GM21367 (cell line): Measurements from ENCODE around the gene UGCG.
A peak's percentile ranks its signal among the peaks of the same experiment; 100 is the strongest.
"Not testable (repeated sequence)": the region's sequence is repeated elsewhere in the genome, so short reads cannot be mapped to it uniquely, and the experiment has no call there.

Source experiments
- ATAC-seq: cut with Tn5 transposase; IDR thresholded peaks from one replicate; pipeline ENCODE4 v1.9.1; 2021; ENCODE audit not compliant: unreplicated experiment

UGCG gene

DNA sequence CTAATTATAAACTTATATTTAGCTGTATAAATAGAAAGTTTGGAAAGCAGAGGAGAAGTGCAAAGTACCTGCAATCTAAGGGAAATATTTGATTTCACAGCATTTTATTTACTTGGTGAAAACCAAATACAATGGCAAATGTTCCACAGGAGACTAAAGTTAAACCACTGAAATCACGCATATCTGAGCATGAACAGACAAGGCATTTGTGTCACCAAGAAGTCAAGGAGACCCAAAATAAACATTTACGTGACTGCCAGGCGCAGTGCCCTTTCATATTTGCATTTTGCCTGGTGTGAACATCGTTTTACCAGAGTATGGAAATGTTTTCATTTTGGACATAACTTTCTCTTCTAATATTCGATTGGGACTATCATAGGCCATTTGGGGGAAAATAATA lies 20.6 kb downstream of the UGCG start:
- no peak for ATAC-seq

DNA sequence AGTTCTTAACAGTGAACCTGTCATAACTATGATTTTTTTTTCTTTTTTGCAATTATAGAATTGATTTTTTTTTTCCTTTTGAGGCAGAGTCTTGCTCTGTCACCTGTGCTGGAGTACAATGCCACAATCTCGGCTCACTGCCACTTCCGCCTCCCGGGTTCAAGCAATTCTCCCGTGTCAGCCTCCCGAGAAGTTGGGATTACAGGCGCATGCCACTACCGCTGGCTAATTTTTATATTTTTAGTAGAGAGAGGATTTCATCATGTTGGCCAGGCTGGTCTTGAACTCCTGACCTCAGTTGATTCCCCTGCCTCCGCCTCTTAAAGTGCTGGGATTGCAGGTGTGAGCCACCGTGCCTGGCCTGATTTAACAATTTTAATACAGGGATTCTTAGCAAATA lies 21.4 kb downstream of the UGCG start:
- ATAC-seq, result no peak

DNA sequence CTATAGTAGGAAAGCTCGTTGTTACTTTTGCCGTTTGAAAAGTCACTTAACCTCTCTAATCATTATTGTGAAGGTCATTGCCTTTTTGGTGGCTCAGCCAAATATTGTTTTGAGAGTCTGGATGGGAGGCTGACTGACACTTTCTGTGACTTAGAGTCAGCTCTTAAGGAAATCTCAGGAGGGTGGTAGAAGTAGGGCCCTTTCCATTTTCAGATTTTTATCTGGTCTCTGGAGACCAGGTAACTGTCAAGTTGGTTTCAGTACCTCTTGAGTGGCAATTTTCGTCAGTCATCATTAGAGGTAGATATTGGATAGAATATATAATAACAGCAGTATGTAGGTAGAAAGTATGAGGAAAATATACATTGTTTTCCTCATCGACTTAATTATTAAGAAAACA lies 23.3 kb downstream of the UGCG start:
- no peak for ATAC-seq

DNA sequence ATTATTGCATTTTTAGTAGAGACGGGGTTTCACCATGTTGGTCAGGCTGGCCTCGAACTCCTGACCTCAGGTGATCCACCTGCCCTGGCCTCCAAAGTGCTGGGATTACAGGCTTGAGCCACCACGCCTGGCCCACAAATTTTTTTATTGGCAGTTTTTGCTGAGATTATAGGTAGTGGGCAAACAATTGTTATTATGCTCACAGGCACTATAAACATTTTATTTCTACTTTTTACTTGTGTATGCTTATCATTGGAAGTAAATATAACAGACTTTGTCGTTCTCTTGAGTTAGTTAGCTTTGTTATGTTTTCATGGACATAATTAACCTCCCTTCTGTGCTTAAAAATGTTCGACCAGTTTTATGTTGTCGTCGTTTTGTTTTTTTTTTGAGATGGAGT lies 23.9 kb downstream of the UGCG start:
- no peak for ATAC-seq

DNA sequence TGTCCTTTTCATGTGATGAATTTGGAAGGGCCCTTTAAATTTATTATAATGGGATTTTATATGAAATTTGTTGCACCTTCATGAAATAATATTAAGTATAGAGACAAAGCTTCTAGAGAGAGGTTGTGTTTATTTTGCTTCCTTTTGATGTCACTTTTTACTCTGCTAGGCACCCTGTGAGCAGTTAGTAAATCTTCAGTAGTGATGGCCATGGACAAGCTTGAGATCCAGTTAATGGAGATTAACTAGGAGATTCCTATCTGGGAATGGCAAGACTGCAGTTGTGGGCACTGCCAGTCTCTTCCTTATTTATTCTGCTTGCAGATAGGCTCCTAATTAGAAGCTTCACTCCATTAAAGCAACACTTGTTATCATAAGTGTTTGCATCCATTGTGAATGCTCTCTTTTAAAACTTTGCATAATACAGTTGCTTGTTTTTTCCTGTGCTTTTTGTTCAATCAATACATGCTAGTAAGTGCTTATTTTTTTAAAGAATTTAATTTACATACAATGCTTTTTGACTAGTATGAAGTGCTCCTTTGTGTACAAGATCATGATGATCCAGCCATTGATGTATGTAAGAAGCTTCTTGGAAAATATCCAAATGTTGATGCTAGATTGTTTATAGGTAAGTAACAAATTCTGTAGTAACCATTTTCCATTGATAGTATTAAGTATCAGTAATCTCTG lies 25.9 kb downstream of the UGCG start:
- ATAC-seq, result no peak

DNA sequence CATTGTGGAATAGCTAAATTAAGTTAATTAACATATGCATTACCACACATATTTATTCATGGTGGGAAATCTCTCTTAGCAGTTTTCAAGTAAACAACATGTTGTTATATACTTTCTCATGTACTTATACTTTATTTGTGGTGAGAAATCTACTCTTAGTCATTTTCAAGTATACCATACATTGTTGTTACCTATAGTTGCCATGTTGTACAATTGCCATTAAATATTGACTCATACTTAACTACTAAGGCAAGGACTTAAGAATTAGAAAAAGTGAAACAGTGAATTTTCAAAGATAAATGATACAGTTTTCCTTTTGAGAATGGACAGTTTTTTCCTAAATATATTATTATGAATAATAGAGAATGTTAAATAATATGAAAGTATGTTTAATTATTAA lies 27.7 kb downstream of the UGCG start:
- no peak for ATAC-seq

DNA sequence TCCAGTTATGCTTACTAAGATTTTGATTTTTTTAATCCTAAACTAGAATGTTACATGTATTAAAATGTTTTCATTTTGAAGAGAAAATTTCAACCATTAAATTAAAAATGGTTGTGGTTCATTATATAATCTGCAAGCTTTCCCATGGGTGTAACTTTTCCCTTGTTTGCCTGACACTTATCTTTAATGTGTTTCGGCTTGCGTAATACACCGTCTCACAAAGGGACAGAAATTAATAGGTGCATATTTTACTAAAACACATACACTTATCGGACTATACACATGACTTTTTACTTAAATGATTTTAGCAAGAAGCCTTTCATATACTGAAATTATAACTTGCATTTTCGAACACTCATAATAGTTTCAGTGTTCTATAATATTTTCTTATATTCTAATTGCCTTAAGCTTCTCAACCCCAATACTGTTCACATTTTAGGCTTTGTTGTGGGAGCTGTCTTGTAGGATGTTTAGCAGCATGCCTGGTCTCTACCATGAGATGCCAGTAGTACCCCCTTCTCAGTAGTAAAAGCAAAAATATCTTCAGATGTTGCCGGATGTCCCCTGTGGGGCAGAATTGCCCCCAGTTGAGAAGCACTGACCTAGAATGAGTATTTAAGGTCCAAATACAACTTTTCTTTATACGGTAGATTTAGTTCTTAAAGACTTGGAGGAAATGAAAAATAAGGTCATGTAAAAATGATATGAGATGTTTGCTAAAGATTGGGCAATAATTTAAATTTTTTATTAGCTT lies 28.6 kb downstream of the UGCG start:
- no peak for ATAC-seq

DNA sequence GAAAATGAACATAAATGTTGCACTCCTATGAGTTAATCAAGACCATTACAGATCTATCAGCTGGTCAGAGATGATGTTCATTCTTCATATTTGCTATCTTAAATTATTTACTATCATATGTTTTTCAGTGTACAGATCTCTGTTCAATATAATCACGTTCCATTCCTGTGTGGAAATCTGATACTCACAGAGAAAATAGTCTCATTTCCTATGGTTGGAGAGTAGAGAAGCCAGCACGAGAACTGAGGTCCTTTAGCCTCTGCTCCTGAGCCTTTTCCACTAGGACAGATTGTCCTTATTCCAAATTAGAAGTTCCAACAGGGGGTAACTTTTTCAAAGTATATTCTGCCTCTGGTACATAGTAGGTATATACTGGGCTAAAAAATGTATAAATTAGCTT lies 29.2 kb downstream of the UGCG start:
- ATAC-seq, result no peak

DNA sequence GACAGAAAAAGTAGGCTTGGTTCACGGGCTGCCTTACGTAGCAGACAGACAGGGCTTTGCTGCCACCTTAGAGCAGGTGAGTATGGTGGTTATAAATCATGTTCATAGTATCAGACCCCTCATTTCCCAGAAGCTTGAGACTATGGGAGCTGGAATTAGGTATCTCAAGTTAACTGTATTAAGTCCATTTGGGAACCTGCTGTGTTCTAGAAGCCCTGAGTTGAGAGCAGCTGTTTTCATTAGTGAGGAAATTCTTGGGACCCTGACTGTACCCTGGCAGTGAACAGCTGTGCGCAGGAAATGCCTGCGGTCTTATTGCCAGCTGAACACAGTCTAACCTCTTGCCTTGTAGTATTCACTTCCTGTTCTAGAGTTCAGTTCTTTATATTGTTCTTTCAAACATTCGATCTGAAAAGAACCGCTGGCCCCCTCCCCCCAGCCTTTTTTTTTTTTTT lies 29.8 kb downstream of the UGCG start:
- peak; percentile 99 for ATAC-seq

DNA sequence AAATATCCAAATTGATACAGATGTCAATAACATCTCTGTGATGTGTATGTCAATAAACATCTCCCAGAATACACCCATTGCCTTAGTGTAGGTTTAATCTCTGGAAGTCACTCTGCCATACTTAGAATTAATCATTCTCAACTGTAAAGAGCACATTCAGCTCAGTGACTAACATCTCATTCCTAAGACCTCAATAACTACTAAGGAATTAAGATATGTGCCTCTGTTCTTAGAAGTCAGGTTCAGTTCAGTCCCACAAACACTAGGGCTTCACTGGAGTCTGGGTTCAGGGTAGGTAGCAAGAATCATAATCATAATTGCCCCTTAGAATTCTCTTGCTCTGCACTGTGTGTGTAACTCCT lies 31.7 kb downstream of the UGCG start:
- ATAC-seq, result no peak

DNA sequence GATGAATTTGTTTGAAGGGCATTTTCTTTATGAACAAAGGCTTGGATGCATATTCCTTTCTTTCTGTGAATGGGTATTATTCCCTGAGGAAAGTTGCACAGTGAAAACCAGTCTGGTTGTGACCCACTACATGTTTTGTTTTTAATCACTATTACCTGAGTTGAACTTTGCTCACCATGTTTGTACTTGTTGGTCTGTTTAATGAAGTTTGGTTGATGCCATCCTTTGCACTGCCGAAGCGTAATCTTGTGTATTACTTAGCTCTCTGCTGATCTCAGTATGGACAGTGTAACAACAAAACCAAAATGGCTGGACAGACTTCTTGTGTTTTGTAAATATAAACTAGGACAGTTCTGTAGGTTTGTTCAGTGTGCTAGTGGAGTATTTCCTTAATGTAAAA lies 38.1 kb downstream of the UGCG start:
- no peak for ATAC-seq

DNA sequence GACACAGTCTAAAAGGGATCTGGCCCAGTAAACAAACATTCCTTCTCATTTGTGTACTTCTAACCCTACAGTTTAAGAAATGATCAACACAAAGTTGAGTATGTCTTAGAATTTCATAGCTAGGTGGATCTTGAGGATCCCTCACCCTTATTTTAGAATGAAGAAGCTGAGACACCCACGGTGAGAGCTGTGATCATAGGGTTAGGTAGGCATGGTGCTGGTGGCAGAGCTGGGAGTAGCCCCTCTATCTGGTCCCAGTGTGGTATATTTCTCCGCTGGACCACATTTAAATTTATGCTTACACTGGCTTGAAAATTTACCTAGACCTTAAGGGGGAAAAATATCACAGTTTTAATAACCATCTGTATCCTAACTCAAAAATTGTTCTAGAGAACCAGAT lies 39.8 kb downstream of the UGCG start:
- ATAC-seq, result no peak

DNA sequence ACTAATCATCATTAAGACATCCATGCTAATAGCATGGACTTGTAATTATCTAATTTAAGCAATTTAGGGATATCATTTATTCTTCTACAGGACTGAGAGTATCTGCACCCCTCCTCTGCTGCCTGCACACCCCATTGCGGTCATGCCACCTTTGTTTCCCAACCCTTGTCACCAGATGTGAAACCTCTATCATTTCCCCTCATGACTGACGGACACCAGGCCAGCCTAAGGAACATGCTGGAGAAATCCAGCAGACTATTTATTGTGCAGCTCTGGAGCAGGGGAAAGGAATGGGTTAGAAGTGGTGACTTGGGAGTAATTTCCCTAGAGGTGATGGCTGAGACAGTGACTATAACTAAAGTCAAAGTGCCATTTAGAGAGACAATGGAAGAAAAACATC lies 40.7 kb downstream of the UGCG start:
- no peak for ATAC-seq

DNA sequence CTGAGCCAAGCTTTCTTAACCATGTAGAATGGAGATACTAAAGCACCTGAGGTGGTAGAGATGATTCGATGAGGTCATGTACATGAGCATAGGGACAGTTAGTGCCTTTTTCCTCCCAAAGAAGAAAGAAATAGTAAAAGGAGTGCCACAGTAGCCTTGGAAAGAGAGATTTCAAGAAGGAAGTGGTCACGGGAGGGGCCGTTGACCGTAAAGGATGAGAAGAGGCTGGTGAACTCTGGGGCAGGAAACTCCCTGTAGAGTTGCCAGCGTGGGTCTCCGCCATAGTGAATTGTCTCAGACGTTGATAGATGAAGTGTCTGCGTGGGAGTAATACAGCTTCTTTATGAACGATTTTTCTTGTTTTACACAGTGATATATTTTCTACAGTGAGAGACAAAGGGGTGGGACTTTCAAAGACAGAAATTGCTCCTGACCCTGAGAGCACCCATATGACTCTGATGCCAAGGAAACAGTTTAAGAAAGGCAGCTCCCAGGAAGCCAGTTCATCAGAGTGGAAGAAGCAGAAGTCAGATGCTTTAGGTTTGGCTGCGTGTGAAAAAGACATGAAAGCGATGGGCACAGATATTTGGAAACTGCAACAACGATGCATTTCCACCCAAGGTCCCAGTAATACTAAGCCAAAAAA lies 41.3 kb downstream of the UGCG start:
- ATAC-seq, result peak; percentile 70

DNA sequence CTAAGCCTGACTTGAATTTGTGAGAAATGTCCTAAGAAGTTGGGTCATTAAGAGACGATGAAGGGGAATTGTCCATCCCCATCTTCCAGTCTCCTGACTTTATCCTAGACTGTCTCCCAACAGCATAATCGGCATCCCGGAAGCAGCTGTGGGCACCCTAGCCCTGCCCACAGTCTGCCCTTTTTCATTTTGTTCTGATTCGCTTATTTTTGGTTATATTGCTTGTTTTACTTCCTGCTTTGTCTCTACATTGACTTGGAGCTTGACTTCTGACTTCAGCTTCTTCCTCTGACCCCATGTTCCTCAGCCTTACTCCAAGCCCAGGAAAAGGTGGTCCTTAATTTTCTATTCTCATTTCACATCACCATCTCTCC lies 41.8 kb downstream of the UGCG start:
- ATAC-seq, result no peak

DNA sequence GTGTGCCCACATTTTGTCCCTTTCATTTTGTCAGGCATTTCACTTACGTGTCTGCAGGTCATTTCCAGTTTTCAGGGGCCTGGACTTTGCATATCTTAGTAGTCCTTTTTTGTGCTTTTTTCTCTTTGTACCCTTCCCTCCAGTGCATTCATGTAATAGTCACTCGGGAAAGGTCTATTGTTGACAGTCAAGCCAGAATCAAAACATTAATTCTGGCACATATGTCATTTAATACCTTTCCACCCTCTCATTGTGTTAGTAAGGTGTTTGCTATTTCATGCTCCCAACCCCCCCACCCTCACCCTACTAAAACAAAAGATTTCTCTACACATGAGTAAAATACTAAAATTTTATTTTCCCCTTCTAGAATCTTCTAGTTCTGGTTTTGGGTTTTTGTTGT lies 42.7 kb downstream of the UGCG start:
- no peak for ATAC-seq

DNA sequence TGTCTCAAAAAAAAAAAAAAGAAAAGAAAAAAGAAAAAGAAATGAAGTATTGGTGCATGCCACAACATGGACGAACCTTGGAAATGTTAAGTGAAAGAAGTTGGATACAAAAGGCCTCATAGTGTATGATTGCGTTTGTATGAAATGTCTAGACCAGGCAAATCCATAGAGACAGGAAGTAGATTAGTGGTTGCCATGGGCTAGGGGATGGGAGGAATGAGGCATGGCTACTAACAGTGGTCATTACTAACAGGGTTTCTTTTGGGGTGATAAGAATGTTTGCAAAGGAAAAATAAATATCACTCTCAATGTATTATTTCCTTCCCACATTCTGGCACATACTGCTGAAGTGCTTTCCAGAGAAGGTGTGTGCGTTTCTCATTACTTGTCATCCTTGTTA lies 44.1 kb downstream of the UGCG start:
- ATAC-seq, result no peak

DNA sequence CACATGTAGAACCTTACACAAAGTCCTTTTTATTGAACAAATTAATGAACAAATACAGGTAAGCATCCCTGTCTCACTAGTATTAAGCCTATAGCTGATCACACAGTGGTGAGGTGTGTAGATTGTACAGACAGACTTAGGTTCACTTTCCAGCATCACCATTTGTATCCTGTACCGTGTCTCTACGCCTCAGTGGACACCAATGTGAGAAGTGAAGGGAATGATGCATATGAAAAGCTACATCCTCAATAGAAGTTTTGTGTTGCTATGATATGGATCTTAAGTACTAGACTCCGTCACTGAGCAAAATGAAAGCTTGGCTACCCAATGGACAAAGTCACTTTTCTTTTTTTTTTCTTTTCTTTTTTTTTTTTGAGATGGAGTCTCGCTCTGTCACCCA lies 46.6 kb downstream of the UGCG start:
- ATAC-seq, result no peak

DNA sequence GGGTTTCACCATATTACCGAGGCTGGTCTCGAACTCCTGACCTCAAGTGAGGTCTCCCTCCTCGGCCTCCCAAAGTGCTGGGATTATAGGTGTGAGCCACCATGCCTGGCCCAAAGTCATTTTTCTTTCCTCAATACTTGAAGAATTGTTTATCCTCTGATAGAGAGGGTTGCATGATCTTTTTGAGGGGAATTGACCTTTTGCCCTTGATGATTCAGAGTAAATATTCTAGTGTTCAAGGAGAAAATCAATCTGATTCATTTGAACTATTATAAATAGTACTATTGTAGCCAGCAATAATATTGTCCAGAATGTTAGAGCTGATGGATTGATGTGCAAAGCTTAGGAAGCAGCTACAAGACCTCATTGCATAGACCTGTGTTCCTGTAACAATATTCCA lies 47.1 kb downstream of the UGCG start:
- no peak for ATAC-seq

DNA sequence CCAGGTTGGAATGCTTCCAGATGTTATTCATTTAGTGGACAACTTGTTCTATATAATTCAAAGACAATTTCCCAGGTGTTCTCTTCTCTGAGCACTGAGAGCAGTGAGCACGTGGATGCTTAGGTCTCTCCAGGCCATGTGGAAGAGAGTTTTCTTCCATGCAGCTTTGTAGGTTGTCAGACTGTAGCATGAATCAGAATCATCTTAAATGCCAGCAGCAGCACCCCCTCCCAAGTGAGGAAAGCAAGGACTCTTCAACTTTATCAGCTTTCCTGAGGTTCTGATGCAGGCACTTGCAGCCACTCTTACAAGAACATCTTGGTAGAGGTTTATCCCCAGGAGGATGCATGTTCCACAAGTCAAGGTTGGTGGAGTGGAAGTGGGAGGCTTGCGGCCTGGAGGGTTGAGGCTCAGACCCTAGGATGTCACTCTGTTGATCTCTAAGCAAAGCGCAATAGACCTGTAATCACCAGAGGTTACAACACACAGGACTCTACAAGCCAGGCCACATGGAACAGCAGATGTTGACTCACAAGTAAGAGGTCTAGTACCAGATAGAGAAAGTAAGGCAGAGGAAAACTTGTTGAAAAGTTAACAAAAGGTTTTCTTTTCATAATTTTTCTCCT lies 47.7 kb downstream of the UGCG start:
- ATAC-seq, result no peak

DNA sequence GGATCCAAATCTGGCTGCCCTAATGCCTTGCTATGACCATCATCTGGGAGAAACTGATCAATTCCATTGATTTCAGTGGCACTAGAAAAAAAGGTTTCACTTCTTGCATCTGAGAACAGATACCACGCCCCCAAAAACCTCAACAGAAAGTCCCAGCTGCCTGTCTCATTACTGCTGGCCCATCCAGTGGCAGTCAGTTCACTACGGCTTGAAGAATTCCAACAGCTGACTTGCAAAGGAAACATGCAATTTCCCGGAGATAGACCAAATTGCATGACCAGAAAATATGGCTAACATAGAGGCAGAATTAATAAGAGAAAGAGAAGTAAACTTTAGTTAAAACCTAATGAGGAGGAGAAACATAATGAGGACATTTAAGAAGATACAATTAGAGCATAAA lies 48.6 kb downstream of the UGCG start:
- ATAC-seq, result peak; percentile 74

DNA sequence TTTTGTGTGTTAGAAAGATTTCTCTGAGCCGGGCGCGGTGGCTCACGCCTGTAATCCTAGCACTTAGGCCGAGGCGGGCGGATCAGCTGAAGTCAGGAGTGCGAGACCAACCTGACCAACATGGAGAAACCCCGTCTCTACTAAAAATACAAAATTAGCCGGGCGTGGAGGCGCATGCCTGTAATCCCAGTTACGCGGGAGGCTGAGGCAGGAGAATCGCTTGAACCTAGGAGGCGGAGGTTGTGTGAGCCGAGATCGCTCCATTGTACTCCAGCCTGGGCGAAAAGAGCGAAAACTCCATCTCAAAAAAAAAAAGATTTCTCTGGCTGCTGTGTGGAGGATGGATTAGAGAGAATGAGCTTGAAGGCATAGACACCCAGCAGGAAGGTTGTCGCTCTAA lies 51.5 kb downstream of the UGCG start:
- ATAC-seq, result not testable (repeated sequence)
